K562 (cell line): Measurements from ENCODE around the gene MATR3. TPM values are rescaled to one million over a fixed set of nuclear protein-coding genes. Genes with fewer than 3 reads are reported as not detected.

Source experiments
- COPS2 ChIP-seq: fragments of 450-650 bp; conservative IDR thresholded peaks from 2 replicates; pipeline ENCODE4 v1.6.1; 2016; ENCODE audit warnings: mild to moderate bottlenecking, moderate library complexity
- KDM2B ChIP-seq: fragments of 250-450 bp; sonication (Bioruptor Pico); IDR thresholded peaks from 2 replicates; pipeline ENCODE4 v1.8.0; 2021; ENCODE audit warnings: mild to moderate bottlenecking, moderate library complexity
- MIER1 ChIP-seq: fragments of 450-650 bp; IDR thresholded peaks from 2 replicates; pipeline ENCODE4 v1.6.1; 2016; ENCODE audit warnings: antibody characterized with exemption, mild to moderate bottlenecking, low read depth
- PML ChIP-seq: IDR thresholded peaks from 2 replicates; pipeline ENCODE4 v1.6.1; 2012; ENCODE audit warnings: low read length, inconsistent platforms
- RBM15 ChIP-seq: fragments of 200-400 bp; formaldehyde crosslinking; IDR thresholded peaks from 2 replicates; pipeline ENCODE4 v1.6.1; 2018; ENCODE audit warnings: mild to moderate bottlenecking, low read length, moderate library complexity; ENCODE audit not compliant: insufficient read depth
- XRCC4 ChIP-seq: IDR thresholded peaks from one replicate; pipeline ENCODE4 v1.6.1; 2011; ENCODE audit not compliant: insufficient read depth, insufficient read length; ENCODE audit errors: extremely low read depth
- ZNF24 ChIP-seq: fragments of 450-650 bp; IDR thresholded peaks from 2 replicates; pipeline ENCODE4 v1.6.1; 2016
- ZNF431 ChIP-seq: sonication (generic); formaldehyde crosslinking; IDR thresholded peaks from 2 replicates; pipeline ENCODE4 v1.8.0; 2022; ENCODE audit warnings: mild to moderate bottlenecking, missing genetic modification reagents
- polyA plus RNA-seq, 8 experiments: library from polyadenylated mRNA; depleted of rRNA in 4 of 8; stranded (reverse) in 5 of 8; unstranded in 3 of 8; fragments of >200 nt; fragmentation: Nextera tagmentation in 2 of 8; fragmentation: Illumina TruSeq in 1 of 8; extraction: Ambion mirVana in 2 of 8; extraction: Trizol in 1 of 8; gene quantifications; 2 replicates each; pipeline versions ENCODE4 v1.2.1 to v1.2.3, GENCODE V29; 2011 to 2014; ENCODE audit warnings: inconsistent platforms in 1 of 8, missing spikeins in 1 of 8
- total RNA-seq, 7 experiments: library from RNA; depleted of rRNA in 6 of 7; stranded (reverse); fragments of >200 nt in 6 of 7; fragmentation: Illumina TruSeq in 2 of 7; extraction: Trizol in 2 of 7; gene quantifications; 2 replicates each; pipeline versions ENCODE4 v1.2.1 to v1.2.3, GENCODE V29; 2011 to 2021; ENCODE audit warnings: low replicate concordance in 1 of 7
- TF ChIP-seq, protein P1 (sequence below), 2 experiments: fragments of 450-650 bp; formaldehyde crosslinking in 1 of 2; IDR thresholded peaks; 2 replicates each; pipeline versions ENCODE4 v1.4.0 to v1.6.1; 2014 to 2020; ENCODE audit warnings: mild to moderate bottlenecking in 2 of 2, borderline replicate concordance in 1 of 2, low read depth in 1 of 2
- TF ChIP-seq, protein P2 (sequence below), 2 experiments: IDR thresholded peaks; 2 replicates each; pipeline ENCODE4 v1.6.1; 2011; ENCODE audit warnings: borderline replicate concordance in 1 of 2, control low read depth in 1 of 2, low read depth in 1 of 2, low read length in 1 of 2, mild to moderate bottlenecking in 1 of 2, mixed read lengths in 1 of 2, moderate library complexity in 1 of 2; ENCODE audit not compliant: insufficient read depth in 1 of 2, insufficient read length in 1 of 2, poor library complexity in 1 of 2, severe bottlenecking in 1 of 2; ENCODE audit errors: extremely low read depth in 1 of 2
- TF ChIP-seq, protein P3 (sequence below): fragments of 200-800 bp; sonication (Bioruptor generic); IDR thresholded peaks from 2 replicates; pipeline ENCODE4 v1.6.1; 2016; ENCODE audit warnings: missing genetic modification characterization, missing compliant biosample characterization

Gene MATR3
- total and polyA plus RNA-seq, 9 of the 15 experiments (the other 6 are each of a cell fraction or from before 2014, with no cell fraction given): 150 to 425 (median 263) TPM

DNA sequence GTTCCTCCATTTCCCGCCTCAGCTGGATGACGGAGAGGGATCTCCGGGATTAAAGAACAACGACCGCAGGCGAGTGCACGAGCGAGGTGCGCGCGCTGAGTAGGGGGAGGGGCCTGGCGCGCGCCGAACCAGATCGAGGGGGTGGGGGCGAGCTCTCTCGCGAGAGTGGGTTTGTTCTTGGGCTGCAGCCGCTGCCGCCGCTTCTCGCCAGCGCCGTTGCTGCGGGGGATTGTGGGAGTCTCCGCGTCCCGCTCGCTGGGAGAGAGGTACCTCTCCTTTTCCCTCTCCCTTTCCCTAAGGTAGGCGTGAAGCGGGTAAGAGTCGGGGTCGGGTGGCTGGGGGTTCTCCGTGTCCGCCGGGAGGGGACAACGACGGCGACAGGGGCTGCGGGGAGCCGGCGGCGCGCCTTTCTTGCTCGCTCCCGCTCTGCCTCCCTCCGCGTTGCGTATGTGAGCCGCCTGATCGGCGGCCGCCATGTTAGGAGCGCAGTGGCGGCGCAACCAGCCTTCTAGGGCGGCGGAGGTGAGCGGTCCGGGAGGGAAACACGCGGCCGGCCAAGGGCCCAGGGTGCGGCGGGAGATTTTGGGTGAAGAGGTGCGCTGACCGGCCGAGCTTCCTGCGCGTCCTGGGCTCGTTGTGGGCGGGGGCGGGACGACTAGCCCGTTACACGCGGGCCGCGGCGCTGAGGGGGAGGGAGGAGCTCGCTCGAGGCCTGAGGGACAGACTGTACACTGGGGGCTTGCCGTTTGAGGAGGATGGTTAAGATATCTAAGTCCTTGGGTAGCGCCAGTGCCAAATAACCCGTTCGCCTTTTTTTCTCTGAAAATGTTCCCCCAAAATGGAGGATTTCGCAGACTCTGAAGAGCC, at the start of gene MATR3 (continued):
- TF ChIP-seq PML (peak; percentile 88; the same call in 1 of the 2 replicates), ZNF24 (0 out of 2 replicates have a peak, but pooled peaks have one; percentile 8), XRCC4 (no peak), MIER1 (no peak), RBM15 (no peak), ZNF431 (CRISPR knock-in tag) (peak; percentile 61; the same call in 1 of the 2 replicates), COPS2 (no peak), KDM2B (CRISPR knock-in tag) (no peak)
- TF ChIP-seq, protein P1, sequence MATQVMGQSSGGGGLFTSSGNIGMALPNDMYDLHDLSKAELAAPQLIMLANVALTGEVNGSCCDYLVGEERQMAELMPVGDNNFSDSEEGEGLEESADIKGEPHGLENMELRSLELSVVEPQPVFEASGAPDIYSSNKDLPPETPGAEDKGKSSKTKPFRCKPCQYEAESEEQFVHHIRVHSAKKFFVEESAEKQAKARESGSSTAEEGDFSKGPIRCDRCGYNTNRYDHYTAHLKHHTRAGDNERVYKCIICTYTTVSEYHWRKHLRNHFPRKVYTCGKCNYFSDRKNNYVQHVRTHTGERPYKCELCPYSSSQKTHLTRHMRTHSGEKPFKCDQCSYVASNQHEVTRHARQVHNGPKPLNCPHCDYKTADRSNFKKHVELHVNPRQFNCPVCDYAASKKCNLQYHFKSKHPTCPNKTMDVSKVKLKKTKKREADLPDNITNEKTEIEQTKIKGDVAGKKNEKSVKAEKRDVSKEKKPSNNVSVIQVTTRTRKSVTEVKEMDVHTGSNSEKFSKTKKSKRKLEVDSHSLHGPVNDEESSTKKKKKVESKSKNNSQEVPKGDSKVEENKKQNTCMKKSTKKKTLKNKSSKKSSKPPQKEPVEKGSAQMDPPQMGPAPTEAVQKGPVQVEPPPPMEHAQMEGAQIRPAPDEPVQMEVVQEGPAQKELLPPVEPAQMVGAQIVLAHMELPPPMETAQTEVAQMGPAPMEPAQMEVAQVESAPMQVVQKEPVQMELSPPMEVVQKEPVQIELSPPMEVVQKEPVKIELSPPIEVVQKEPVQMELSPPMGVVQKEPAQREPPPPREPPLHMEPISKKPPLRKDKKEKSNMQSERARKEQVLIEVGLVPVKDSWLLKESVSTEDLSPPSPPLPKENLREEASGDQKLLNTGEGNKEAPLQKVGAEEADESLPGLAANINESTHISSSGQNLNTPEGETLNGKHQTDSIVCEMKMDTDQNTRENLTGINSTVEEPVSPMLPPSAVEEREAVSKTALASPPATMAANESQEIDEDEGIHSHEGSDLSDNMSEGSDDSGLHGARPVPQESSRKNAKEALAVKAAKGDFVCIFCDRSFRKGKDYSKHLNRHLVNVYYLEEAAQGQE (IDR thresholded peaks at IDR 0.05; ENCODE audit: borderline replicate concordance): no peak
- TF ChIP-seq, protein P1 (CRISPR knock-in tag; IDR thresholded peaks at IDR 0.05; ENCODE audit: low read depth): 0 out of 2 replicates have a peak, but pooled peaks have one; percentile 44
- TF ChIP-seq, protein P2, sequence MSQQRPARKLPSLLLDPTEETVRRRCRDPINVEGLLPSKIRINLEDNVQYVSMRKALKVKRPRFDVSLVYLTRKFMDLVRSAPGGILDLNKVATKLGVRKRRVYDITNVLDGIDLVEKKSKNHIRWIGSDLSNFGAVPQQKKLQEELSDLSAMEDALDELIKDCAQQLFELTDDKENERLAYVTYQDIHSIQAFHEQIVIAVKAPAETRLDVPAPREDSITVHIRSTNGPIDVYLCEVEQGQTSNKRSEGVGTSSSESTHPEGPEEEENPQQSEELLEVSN (IDR thresholded peaks at IDR 0.05; ENCODE audit: borderline replicate concordance in 1 of 2, extremely low read depth in 1 of 2, insufficient read depth in 1 of 2, insufficient read length in 1 of 2, low read depth in 1 of 2, low read length in 1 of 2, poor library complexity in 1 of 2, severe bottlenecking in 1 of 2): peak; percentile 62 to 89
- TF ChIP-seq, protein P3, sequence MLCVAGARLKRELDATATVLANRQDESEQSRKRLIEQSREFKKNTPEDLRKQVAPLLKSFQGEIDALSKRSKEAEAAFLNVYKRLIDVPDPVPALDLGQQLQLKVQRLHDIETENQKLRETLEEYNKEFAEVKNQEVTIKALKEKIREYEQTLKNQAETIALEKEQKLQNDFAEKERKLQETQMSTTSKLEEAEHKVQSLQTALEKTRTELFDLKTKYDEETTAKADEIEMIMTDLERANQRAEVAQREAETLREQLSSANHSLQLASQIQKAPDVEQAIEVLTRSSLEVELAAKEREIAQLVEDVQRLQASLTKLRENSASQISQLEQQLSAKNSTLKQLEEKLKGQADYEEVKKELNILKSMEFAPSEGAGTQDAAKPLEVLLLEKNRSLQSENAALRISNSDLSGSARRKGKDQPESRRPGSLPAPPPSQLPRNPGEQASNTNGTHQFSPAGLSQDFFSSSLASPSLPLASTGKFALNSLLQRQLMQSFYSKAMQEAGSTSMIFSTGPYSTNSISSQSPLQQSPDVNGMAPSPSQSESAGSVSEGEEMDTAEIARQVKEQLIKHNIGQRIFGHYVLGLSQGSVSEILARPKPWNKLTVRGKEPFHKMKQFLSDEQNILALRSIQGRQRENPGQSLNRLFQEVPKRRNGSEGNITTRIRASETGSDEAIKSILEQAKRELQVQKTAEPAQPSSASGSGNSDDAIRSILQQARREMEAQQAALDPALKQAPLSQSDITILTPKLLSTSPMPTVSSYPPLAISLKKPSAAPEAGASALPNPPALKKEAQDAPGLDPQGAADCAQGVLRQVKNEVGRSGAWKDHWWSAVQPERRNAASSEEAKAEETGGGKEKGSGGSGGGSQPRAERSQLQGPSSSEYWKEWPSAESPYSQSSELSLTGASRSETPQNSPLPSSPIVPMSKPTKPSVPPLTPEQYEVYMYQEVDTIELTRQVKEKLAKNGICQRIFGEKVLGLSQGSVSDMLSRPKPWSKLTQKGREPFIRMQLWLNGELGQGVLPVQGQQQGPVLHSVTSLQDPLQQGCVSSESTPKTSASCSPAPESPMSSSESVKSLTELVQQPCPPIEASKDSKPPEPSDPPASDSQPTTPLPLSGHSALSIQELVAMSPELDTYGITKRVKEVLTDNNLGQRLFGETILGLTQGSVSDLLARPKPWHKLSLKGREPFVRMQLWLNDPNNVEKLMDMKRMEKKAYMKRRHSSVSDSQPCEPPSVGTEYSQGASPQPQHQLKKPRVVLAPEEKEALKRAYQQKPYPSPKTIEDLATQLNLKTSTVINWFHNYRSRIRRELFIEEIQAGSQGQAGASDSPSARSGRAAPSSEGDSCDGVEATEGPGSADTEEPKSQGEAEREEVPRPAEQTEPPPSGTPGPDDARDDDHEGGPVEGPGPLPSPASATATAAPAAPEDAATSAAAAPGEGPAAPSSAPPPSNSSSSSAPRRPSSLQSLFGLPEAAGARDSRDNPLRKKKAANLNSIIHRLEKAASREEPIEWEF (CRISPR knock-in tag): 0 out of 2 replicates have a peak, but pooled peaks have one; percentile 5
